Measurements from ENCODE around the gene USP48.
"Not testable (repeated sequence)": the region's sequence is repeated elsewhere in the genome, so short reads cannot be mapped to it uniquely, and the experiment has no call there.

Gene USP48

DNA sequence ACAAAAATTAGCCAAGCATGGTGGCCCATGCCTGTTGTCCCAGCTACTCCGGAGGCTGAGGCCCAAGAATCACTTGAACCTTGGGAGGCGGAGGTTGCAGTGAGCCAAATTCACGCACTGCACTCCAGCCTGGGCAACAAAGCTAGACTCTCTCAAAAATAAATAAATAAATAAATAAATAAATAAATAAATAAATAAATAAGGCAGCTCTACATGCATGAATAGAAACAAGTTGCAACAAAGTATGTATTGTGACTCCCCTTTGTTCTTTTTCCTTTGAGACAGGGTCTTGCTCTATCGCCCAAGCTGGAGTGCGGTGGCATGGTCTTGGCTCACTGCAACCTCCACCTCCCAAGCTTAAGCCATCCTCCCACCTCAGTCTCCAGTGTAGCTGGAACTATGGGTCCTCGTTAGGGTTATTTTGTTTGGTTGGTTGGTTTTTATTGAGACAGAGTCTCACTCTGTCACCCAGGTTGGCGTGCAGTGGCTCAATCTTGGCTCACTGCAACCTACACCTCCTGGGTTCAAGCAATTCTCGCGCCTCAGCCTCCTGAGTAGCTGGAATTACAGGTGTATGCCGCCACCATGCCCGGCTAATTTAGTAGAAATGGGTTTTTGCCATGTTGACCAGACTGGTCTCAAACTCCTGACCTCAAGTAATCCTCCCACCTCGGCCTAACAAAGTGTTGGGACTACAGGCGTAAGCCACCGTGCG, 8.0 kb downstream of the USP48 start:
- no peak for DNase-seq

DNA sequence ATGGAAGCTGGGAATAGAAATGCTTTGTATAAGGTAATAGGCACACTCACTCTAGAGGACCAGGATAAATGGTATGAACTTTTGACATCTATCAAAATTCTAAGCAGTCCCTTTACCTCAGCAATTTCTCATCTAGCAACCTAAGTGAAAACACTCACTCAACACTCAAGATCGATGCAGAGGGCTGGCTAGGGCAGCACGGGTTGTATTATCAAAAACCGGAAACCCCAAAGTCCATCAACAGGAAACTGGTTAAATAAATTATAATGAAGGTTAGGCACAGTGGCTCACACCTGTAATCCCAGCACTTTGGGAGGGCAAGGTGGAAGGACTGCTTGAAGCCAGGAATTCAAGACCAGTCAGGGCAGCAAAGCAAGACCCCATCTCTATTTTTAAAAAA, 9.4 kb downstream of the USP48 start:
- no peak for DNase-seq

DNA sequence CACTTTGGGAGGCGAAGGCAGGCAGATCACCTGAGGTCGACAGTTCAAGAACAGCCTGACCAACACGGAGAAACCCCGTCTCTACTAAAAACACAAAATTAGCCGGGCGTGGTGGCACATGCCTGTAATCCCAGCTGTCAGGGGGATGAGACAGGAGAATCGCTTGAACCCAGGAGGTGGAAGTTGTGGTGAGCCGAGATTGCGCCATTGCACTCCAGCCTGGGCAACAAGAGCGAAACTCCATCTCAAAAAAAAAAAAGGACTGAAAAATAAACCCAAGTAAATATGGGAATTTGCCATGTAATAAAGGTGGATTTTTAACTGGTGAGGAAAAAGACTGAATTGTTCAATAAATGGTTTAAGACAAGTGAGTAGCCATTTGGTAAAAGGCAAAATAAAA, 11.3 kb downstream of the USP48 start:
- not testable (repeated sequence) for DNase-seq

DNA sequence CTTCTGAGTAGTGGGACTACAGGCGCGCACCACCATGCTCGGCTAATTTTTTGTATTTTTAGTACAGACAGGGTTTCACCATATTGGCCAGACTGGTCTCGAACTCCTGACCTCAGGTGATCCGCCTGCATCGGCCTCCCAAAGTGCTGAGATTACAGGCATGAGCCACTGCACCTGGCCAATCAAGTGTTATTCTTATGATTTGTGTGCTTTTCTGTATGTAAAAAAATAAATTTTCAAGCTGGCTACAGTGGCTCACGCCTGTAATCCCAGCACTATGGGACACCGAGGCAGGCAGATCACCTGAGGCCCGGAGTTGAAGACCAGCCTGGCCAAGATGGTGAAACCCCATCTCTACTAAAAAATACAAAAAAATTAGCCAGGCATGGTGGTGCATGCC, 12.3 kb downstream of the USP48 start:
- DNase-seq = not testable (repeated sequence)

DNA sequence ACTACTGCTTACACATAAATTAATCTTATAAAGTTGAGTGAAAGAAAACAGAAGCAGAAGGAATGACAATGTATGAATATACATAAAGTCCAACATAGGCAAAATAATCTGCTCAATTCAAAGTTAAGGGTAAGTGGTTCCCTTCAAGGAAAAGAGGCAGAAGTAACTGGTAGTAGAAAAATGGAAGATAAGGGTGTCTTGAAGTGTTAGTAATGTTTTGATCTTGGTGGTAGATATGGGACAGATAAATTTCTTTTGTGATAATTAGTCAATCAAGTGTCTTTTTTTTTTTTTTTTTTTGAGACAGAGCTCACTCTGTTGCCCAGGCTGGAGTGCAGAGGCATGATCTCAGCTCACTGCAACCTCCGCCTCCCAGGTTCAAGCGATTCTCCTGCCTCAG, 12.7 kb downstream of the USP48 start:
- DNase-seq = no peak

DNA sequence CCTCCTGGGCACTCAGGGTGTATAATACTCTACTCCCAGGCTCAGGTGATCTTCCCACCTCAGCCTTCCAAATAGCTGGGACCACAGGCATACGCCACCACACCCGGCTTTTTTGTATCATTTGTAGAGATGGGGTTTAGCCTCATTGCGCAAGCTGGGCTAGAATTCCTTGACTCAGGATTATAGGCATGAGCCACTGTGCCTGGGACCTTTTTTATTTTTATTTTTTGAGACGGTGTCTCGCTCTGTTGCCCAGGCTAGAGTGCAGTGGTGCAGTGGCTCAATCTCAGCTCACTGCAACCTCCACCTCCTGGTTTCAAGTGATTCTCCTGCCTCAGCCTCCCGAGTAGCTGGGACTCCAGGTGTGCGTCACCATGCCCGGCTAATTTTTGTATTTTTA, 15.8 kb downstream of the USP48 start:
- not testable (repeated sequence) for DNase-seq

DNA sequence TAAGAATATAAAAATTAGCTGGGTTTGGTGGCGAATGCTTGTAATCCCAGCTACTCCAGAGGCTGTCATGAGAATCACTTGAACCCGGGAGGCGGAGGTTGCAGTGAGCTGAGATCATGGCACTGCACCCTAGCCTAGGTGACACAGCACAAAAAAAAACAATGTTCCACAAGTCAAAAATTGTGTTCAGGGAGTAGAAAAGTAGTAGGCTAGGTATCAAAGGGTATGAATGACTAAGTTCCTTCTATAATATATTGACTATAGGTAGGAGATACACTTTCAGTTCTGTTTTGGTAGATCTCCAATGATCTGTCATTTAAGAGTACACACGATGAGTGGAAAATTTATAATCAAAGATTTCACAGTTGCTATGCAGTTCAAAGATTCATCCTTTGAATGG, 16.7 kb downstream of the USP48 start:
- DNase-seq = no peak

DNA sequence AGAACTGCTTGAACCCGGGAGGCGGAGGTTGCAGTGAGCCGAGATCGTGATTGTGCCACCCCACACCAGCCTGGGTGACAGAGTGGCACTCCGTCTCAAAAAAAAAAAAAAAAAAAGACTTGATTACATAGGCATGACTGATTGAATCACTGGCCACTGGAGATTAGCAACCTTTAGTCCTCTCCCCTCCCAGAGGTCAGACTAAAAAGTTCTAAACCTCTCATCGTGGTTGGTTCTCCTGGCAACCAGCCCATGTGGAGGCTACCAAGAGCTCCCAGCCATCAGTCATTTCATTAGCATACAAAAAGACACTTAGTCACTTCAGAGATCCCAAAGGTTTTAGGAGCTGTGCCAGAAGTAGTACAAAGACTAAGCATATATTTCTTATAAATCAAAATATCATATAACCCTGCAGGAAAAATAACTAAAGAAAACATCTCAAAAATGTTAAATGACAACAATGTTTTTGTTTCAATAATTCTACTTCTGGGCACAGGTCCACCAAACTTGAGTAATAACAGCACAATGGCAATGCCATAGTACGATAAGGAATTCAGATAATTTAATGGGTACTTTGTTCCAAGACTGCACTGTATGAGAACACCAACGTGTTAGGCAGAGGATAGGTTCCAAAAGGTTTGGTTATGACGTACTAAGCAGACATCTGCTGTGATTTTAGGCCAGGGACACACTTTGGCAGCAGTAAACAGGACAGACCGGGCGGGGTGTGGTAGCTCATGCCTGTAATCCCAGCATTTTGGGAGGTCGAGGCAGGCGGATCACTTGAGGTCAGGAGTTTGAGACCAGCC, 18.1 kb downstream of the USP48 start:
- no peak for DNase-seq

DNA sequence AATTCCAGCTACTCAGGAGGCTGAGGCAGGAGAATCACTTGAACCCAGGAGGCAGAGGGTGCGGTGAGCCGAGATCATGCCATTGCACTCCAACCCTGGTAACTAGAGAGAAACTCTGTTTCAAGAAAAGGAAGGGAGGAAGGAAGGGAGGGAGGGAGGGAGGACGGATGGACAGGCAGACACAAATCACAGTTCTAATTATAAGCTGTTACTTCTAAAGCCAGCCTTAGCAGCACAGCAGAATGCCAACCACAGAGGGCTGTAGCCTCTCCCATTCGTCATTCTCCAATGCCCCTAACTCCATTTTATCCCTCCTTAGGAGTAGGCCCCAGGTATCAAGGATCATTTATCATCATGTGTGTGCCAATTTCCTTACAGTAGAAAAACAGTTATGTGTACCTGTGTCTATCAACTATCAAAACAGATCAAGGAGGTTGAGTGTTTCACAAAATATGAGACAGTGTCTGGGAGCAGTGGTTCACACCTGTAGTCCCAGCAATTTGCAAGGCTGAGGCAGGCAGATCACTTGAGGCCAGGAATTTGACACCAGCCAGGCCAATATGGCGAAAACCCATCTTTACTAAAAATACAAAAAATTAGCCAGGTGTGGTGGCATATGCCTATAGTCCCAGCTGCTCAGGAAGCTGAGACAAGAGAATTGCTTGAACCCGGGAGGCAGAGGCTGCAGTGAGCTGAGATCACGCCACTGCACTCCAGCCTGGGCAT, 19.1 kb downstream of the USP48 start:
- no peak for DNase-seq

DNA sequence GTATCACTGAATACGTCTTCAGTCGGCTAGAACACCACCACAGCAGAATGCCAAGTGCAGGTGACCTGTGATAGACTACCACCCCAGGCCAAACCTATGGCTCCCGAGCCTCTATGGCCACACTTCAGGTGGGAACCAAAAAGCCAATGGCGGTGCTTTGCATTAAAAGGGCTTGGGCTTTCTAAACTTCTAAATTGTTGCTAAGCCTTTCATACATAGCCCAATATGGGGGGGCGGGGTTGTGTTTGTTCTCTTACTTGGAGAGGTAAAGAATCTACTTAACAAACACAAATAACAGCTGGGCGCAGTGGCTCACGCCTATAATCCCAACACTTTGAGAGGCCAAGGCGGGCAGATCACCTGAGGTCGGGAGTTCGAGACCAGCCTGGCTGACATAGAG, 19.7 kb downstream of the USP48 start:
- no peak for DNase-seq

DNA sequence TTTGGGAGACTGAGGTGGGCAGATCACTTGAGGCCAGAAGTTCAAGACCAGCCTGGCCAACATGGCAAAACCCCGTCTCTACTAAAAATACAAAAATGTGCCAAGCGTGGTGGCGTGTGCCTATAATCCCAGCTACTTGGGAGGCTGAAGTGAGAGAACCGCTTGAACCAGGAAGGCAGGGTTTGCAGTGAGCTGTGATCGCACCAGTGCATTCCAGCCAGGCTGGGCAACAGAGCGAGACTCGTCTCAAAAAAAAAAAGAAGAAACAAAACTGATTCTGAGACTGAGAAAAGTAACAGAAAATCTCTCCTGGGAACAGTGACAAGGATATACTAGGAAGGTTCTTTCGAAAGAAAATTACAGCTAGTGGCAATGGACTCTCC, 20.9 kb downstream of the USP48 start:
- DNase-seq = no peak

DNA sequence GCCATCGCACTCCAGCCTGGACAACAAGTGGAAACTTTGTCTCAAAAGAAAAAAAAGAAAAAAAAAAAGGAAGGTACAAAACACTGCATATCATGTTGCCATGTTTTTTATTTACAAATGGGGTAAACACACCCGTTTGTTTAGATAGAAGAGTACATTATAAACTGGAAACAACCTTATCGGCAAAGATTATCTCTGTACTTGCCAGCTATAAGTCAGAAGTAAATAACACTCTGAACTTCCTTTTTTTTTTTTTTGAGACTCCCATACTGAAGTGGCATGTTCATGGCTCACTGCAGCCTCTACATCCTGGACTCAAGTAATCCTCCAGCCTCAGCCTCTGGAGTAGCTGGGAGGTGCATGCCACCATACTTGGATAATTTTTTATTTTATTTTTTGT, 21.9 kb downstream of the USP48 start:
- DNase-seq = no peak

DNA sequence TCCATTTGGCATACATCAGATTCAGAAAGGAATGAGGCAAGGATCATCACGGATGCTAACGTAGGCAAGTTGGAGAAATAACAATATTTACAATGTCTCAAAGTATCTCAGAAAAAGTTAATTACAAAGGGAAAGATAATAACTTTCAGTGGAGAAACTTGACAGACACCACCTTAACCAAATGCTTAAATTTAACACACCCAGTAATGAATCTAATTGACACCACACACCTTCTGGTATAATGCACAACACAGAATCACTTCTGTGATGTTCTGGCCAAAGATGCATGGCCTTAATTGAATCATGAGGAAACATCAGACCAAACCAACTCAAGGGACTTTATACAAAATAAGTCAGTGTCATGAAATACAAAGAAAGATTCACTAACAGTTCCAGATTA, 23.1 kb downstream of the USP48 start:
- DNase-seq = no peak

DNA sequence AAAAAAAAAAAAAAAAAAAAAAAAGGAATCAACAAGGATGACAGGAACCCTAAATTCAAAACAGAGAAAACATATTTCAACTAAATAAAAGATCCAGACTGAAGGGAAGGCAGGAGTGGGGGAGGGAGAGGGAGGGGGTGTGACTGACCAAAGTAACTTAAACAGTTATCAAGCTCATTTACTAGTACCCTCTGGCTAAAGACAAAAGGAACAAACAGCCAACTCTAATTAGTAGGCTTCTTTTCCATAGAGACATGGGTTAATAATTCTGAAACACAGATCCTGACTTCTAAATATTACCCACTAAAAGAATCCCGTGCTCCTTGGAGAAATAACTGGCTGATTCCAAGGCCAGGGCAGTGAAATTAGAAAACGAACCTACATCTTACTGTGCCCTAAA, 23.8 kb downstream of the USP48 start:
- no peak for DNase-seq

DNA sequence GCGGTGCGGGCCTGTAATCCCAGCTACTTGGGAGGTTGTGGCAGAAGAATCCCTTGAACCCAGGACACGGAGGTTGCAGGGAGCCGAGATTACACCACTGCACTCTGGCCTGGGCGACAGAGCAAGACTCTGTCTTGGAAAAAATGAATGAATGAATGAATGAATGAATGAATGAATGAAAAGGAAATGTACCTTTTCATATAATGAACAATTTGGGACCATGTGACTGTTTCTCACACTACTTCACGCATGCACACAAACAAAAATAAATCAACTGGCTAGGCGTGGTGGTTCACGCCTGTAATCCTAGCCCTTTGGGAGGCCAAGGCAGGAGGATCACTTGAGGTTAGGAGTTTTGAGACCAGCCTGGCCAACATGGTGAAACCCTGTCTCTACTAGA, 24.3 kb downstream of the USP48 start:
- DNase-seq = no peak

DNA sequence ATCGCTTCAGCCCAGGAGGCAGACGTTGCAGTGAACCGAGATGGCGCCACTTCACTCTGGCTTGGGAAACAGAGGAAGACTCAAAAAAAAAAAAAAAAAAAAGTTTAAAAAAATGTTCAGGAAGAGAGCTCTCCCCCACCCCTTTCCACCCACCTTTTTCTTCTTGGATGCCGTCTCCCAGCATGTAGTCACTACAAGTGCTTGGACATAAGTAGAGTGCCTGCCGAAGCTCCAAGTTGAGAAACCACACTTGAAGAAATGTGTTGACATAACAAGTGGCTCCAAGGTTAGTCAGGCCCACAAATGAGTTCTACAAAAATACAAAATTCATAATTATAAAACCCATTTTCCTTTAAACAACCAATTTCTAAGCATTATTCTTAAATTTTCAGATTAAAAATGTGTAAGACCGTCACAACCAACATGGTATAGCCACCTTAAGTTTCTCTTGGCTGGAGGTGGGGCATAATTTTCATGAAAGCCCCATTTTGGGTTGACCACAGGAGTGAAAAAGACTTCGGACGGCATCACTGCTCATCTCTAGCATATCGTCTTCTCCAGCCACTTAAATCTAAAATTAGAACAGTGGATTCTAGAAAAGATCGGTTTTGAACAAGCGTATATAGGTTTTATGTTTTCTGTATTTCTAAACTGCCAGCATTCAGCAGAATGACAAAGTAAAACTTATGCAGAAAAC, 26.4 kb downstream of the USP48 start:
- DNase-seq = no peak

DNA sequence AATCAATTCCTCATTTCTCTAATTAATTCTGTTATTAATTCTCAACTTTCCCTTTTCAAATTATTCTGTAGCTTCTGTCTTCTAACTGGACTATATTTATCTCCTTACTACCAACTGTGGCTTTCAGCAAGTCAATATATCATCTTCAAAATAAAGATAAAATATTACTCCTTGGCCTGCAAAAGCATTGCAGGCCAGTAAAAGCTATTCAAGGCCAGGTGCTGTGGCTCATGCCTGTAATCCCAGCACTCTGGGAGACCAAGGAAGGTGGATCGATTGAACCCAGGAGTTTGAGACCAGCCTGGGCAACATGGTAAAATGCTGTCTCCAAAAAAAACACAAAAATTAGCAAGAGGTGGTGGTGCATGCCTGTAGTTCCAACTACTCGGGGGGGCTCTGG, 27.9 kb downstream of the USP48 start:
- DNase-seq = no peak

DNA sequence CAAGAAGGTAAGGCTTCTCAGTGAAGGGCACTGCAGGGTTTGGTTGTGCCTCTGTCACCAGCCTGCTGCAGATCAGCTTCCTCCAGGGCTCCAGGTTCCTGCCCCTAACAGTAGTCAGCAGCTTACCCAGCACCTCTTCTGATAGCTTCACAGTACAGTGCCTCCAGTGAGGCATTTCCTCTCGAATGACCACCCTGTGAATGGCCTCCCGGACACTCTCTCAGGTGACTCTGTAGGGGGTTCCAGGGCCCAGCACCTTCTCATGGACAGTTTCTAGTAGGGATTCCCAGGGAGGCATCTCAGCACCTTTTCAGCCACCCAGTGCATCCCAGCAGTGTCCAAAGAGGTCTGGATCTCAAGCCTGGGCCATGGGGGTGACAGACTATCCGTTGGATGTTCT, 28.4 kb downstream of the USP48 start:
- no peak for DNase-seq

DNA sequence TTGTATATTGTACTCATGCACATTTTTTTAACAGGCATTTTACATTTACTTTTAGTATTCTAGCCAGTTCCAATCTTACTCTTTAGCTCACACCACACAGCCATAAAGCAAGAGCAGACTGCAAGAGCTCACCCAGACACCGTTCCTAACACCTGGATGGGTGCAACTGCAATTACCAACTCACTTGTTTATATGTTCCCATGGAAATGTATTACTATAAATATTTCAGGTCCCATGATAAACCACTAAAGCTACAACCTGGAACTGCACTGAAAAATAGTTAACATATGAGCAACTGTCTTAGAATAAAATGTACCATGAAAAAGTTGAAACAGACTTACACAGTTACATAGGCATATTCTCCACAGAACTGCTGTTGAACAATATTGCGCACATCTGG, 30.8 kb downstream of the USP48 start:
- no peak for DNase-seq

DNA sequence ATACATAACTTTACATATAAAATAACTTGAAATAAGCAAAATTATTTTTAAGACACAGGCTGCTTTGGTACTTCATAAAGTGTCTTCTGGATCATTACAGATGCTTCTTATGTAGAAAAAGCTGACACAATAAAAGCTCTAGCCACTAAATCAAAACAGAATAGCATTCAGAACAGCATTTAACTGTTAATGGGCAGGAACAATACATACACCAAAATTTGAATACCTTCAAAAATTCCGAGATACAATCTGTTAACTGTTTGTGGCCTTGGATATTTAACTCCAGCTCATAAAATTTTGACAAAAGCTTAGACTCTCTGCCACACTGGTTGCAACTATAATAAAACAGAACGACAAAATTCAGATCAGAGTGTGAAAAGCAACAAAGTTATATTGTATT, 31.7 kb downstream of the USP48 start:
- no peak for DNase-seq

DNA sequence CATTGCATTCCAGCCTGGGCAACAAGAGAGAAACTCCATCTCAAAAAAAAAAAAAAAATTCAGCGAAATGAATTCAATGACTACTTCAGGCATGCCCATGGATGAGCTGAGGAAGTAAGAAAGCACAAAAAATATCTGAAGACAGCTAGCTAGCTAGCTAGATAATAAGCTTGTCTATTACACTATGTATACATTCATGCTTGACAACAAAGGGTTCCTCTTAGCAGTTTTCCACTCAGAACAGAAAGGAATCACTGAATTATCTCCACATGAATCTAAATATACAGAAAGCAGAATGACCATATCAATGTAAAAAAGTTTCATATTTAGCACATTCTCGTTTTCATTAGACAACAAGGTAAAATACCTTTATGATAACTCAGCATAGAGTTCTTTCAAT, 32.1 kb downstream of the USP48 start:
- no peak for DNase-seq

DNA sequence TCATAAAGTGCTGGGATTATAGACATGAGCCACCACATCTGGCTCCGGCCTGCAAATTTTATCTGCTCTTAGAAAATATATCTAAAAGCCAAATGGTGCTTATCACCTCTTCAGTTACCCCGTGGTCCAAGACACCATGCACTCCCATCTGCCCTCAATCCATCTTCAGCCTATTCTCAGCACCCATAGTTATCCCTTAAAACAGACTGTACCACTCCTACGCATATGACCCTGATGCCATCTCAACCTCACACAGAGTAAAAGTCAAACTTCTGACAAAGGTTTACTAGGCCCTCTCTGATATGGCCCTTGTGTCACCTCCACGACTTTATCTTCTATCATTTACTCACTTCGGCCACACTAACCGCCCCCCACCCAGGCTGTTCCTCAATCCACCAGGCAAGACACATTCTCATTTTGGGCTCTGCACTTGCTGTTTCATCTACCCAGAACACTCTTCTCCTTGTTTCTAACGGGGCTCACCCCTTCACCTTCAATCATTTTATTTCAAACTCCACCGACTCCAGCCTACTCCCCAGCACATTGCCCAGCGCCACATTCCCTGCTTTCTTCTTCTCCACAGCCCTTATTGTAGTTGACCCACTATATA, 33.0 kb downstream of the USP48 start:
- no peak for DNase-seq

DNA sequence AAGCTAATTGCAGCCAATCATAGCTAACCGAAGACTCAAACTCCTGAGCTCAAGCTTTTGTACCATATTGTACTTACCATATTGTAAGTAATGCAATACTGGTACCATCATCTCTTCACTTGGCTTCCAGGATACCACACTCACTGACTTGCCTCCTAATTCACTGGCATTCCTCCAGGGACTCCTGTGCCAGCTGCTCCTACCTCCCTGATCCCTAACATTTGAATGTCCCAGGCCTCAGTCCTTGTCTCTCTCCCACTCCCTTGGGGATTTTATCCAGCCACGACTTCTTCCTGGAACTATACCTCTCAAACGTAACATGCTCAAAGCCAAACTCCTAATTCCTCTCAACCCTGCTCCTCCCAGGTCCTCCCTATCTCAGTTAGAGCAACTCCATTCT, 33.8 kb downstream of the USP48 start:
- no peak for DNase-seq

Measured in femur (tissue), 1 donor.